MCF 10A (cell line): ENCODE results near the gene LRPPRC. TPM values are rescaled to one million over a fixed set of nuclear protein-coding genes. Genes with fewer than 3 reads are reported as not detected.

ENCODE experiments used
- BruUV-seq: library from RNA; stranded (reverse); fragments of 400-500 nt; replicated peaks from 2 replicates; lab custom pipeline; 2021; lab: Mats Ljungman, UMichigan
- CTCF ChIA-PET: fragments of 300-600 bp; sonication (Branson Sonifier 250); formaldehyde crosslinking; extraction: SDS; loops from one replicate; lab custom pipeline; 2021; ENCODE audit warnings: antibody characterized with exemption, inconsistent platforms; lab: Yijun Ruan, JAX
- POLR2A ChIA-PET: fragments of 300-600, 350-650 bp; sonication (Branson Sonifier 250); formaldehyde crosslinking; extraction: SDS; loops from one replicate; lab custom pipeline; 2020; ENCODE audit warnings: antibody characterized with exemption, inconsistent platforms; lab: Yijun Ruan, JAX
- DNase-seq: peaks from one replicate; pipeline ENCODE4 v3.0.0-alpha.2; 2018; ENCODE audit not compliant: unreplicated experiment
- H3K27ac Mint-ChIP-seq: one replicate; pipeline ENCODE4 v1.8.0; 2022; ENCODE audit warnings: mild to moderate bottlenecking, low read depth, mixed read lengths; ENCODE audit not compliant: unreplicated experiment
- H3K27me3 Mint-ChIP-seq: one replicate; pipeline ENCODE4 v1.8.0; 2022; ENCODE audit warnings: mixed read lengths; ENCODE audit not compliant: insufficient read depth, unreplicated experiment
- H3K36me3 Mint-ChIP-seq: one replicate; pipeline ENCODE4 v1.8.0; 2022; ENCODE audit warnings: mild to moderate bottlenecking, moderate library complexity, mixed read lengths; ENCODE audit not compliant: insufficient read depth, unreplicated experiment
- H3K4me1 Mint-ChIP-seq: one replicate; pipeline ENCODE4 v1.8.0; 2022; ENCODE audit warnings: mixed read lengths; ENCODE audit not compliant: insufficient read depth, unreplicated experiment
- H3K4me3 Mint-ChIP-seq: one replicate; pipeline ENCODE4 v1.8.0; 2022; ENCODE audit warnings: mild to moderate bottlenecking, moderate library complexity, mixed read lengths; ENCODE audit not compliant: unreplicated experiment
- H3K9me3 Mint-ChIP-seq: one replicate; pipeline ENCODE4 v1.8.0; 2022; ENCODE audit warnings: mixed read lengths; ENCODE audit not compliant: unreplicated experiment
- intact Hi-C: fragments of 100-400 bp; cut with micrococcal nuclease; formaldehyde crosslinking; loops from 2 replicates; pipeline ENCODE4 v1.14.1; 2022
- total RNA-seq: library from RNA; stranded (reverse); gene quantifications from 2 replicates; pipeline ENCODE4 v1.2.3, GENCODE V29; 2022
- TF ChIP-seq, protein P1 (sequence below): fragments of 200-600 bp; IDR thresholded peaks from one replicate; pipeline ENCODE4 v1.8.0; 2022; ENCODE audit warnings: antibody characterized with exemption, mild to moderate bottlenecking; ENCODE audit not compliant: unreplicated experiment

LRPPRC gene
- total RNA-seq, 1 experiment from 2014 or later: 160 TPM

DNA sequence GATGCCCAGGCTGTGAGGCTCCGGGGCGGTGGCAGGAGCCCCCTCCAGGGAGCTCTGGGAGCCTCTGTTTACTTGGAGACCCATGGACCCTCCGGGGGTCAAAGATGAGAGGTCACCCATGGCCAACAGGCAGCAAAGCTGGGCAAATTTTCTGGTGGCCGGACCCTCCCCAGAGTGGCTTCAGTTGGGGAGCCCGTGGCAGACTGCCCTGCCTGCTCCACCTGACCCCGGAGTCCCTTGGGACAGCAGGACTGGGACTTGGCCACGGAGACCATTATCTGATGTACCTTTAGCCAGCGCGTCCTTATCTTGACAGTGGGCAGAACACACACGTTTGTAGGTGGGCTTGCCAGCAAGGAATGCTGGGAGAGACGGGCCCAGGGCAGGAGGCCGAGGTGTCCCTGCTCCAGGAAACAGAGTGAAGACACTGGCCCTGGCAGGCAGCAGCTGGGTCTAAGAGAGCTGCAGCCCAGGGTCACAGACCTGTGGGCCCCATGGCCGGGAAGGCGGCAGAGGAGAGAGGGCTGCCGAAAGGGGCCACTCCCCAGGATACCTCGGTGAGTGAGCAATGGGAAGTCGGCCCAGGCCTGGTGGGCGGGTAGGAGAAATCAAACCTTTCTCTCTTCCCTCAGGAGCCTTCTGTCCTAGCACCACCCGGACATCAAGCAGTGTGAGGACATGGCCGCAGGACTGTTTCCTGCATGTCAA lies 157.1 kb downstream of the LRPPRC start, which contains the start of the genes ABCG5 and ABCG8:
TSS of gene ABCG5 (minus strand) at position 280 of the 708 bp plus-strand sequence. CDS start at position 120, 160 bp downstream.
TSS of gene ABCG8 (plus strand) at position 412 of the 708 bp plus-strand sequence. CDS start at position 495, 83 bp downstream.
- H3K9me3 Mint-ChIP-seq: no peaks in the 10 kb centered on the region
- H3K27ac Mint-ChIP-seq: no peak within 1 kb of the TSS
- TF ChIP-seq, protein P1, sequence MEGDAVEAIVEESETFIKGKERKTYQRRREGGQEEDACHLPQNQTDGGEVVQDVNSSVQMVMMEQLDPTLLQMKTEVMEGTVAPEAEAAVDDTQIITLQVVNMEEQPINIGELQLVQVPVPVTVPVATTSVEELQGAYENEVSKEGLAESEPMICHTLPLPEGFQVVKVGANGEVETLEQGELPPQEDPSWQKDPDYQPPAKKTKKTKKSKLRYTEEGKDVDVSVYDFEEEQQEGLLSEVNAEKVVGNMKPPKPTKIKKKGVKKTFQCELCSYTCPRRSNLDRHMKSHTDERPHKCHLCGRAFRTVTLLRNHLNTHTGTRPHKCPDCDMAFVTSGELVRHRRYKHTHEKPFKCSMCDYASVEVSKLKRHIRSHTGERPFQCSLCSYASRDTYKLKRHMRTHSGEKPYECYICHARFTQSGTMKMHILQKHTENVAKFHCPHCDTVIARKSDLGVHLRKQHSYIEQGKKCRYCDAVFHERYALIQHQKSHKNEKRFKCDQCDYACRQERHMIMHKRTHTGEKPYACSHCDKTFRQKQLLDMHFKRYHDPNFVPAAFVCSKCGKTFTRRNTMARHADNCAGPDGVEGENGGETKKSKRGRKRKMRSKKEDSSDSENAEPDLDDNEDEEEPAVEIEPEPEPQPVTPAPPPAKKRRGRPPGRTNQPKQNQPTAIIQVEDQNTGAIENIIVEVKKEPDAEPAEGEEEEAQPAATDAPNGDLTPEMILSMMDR: no peak
- no peak within 1 kb of the TSS for H3K4me3 Mint-ChIP-seq
- ChIA-PET POLR2A (no interaction called here), CTCF (interaction anchor here (0.6 kb wide), 1 partner anchor 835 kb away, joined by 3 read pairs; no protein-coding TSS in a partner anchor)
- H3K27me3 Mint-ChIP-seq: peaks cover 18% of the 10 kb centered on the region
- no peaks in the 10 kb centered on the region for H3K36me3 Mint-ChIP-seq
- intact Hi-C loops: no loop called here
- BruUV-seq: no TSS peak
- DNase-seq: no peak
- H3K4me1 Mint-ChIP-seq: no peaks in the 10 kb centered on the region

DNA sequence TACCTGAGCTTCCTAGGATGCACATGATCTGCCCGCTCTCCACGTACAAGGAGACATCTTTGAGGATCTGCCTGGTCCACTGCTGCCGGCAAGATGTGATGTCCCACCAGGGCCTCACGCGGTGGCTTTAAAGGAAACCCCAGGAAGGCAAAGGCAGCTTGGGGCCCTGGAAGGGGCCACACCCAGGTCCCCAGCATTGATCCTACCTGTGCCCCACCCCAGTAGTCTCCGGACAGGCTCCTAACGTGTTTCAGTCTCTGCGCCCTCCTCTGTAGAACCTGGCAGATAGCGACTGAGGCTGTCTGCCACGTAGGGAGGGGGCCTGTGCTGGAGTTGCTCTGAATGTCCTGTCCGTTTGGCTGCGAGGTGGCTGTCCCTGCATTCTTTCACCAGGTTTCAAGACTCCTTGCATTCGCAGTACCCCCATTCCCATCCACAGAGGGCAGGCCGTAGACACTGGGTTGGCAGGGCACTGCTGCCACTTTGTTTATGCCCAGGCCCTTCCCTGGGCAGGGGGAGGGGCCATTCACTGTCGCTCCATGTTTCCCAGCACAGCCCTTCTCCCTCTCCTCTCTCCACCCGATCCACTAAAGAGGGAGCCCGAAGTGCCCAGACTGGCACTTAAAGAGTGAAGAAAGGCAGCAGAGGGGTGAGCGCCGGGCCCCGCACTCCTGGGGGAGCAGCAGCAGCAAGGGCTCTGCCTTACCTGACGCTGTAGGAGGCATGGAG lies 157.8 kb downstream of the LRPPRC start:
- TF ChIP-seq, protein P1: no peak
- no TSS peak for BruUV-seq
- Mint-ChIP-seq H3K4me3 (no peak overlapping the region), H3K27me3 (peaks cover 18% of the 10 kb centered on the region), H3K36me3 (no peaks in the 10 kb centered on the region), H3K27ac (no peak overlapping the region), H3K4me1 (no peaks in the 10 kb centered on the region), H3K9me3 (no peaks in the 10 kb centered on the region)
- intact Hi-C loops: no loop called here
- DNase-seq: no peak
- ChIA-PET CTCF (interaction anchor here (0.6 kb wide), 1 partner anchor 836 kb away, joined by 3 read pairs; no protein-coding TSS in a partner anchor), POLR2A (no interaction called here)

DNA sequence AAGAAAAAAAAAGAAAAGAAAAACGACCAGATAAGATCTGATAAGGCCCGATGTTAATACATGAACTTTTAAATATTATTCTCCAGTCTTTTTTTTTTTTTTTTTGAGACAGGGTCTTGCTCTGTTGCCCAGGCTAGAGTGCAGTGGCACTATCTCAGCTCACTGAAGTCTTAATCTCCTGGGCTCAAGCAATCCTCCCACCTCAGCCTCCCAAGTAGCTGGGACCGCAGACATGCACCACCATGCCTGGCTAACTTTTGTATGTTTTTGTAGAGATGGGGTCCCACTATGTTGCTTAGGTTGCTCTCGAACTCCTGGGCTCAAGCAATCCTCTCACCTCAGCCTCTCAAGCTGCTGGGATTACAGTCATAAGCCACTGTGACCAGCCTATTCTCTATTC lies 158.8 kb downstream of the LRPPRC start:
- CTCF ChIA-PET: no interaction called here
- POLR2A ChIA-PET: no interaction called here

More for the DNA sequence above, 158.8 kb downstream of the LRPPRC start:
- no TSS peak for BruUV-seq
- H3K9me3 Mint-ChIP-seq: no peaks in the 10 kb centered on the region
- H3K4me3 Mint-ChIP-seq: no peak overlapping the region
- H3K36me3 Mint-ChIP-seq: no peaks in the 10 kb centered on the region
- DNase-seq: no peak
- TF ChIP-seq, protein P1: no peak
- no peaks in the 10 kb centered on the region for H3K4me1 Mint-ChIP-seq
- H3K27me3 Mint-ChIP-seq: peaks cover 18% of the 10 kb centered on the region
- intact Hi-C loops: no loop called here
- H3K27ac Mint-ChIP-seq: no peak overlapping the region

Other genes starting within 250 kb of the LRPPRC start
- 13.0 and 16.6 TPM in 2 replicates for gene DYNC2LI1, start 221.9 kb downstream of the LRPPRC start, total RNA-seq
- not detected in 2 replicates for gene ABCG5, start 157.2 kb downstream of the LRPPRC start, total RNA-seq
- not detected in 2 replicates for gene ABCG8, start 157.0 kb downstream of the LRPPRC start, total RNA-seq
- gene PPM1B, start 172.9 kb upstream of the LRPPRC start, total RNA-seq: 47.5 and 49.1 TPM in 2 replicates